ENCODE data around the gene PCYOX1L.

Gene PCYOX1L

DNA sequence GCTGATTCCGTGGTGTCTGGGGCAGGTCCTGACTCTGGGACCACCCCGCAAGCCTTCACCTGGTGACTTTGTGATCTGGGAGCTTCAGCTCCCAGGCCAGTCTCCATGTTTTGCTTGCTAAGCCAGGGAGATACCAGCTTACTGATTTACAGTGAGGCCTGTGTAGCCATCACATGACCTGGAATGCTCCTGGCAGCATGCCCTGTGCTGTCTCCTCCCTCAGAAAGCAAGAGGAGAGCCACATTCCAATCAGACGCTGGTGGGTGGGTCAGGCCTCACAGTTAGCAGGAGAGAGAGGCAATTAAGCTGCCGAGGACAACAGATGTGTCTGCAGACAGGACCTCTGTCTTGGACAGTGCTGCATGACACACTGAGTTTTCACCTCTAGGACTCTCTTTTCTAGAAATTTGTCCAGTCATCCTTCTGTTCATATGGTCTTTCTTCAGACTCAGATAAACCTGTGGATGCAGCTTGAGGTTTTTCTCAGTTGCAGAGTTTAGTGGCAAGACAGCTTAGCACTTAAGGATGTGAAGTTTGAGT is 37.0 kb upstream of the PCYOX1L start:
- no peak overlapping the region for H3K4me3 ChIP-seq (ENCODE audit: low read length)
- no peak for DNase-seq (ENCODE audit: low read depth, low spot score)
- no peaks in the 10 kb centered on the region for H3K9me3 ChIP-seq (ENCODE audit: control insufficient read depth, insufficient read depth, low read length)
- no peak overlapping the region for H3K27ac ChIP-seq (ENCODE audit: low read length)
- no peaks in the 10 kb centered on the region for H3K27me3 ChIP-seq (ENCODE audit: control insufficient read depth, insufficient read depth, low read length)
- no peaks in the 10 kb centered on the region for H3K4me1 ChIP-seq (ENCODE audit: control insufficient read depth, insufficient read depth, low read length)
- H3K36me3 ChIP-seq (ENCODE audit: control insufficient read depth, insufficient read depth, low read length) = no peaks in the 10 kb centered on the region
- no CpG with 5 or more reads among the region's 4 CpGs for WGBS (ENCODE audit: insufficient coverage, insufficient read length)

- no peaks in the 10 kb centered on the region for H3K36me3 ChIP-seq (ENCODE audit: control insufficient read depth, insufficient read depth, low read length)
- H3K27ac ChIP-seq (ENCODE audit: low read length) = no peak overlapping the region
- no peaks in the 10 kb centered on the region for H3K4me1 ChIP-seq (ENCODE audit: control insufficient read depth, insufficient read depth, low read length)
- WGBS (ENCODE audit: insufficient coverage, insufficient read length) = no CpG with 5 or more reads among the region's 12 CpGs
- DNase-seq (ENCODE audit: low read depth, low spot score) = no peak
- no peaks in the 10 kb centered on the region for H3K9me3 ChIP-seq (ENCODE audit: control insufficient read depth, insufficient read depth, low read length)
- no peaks in the 10 kb centered on the region for H3K27me3 ChIP-seq (ENCODE audit: control insufficient read depth, insufficient read depth, low read length)
- H3K4me3 ChIP-seq (ENCODE audit: low read length) = no peak overlapping the region
Measured at GRCh38 chr5:149322518-149322917, 35.3 kb upstream of the PCYOX1L start.

GRCh38 chr5:149323210-149323609 is 34.6 kb upstream of the PCYOX1L start:
- H3K4me1 ChIP-seq (ENCODE audit: control insufficient read depth, insufficient read depth, low read length) = no peaks in the 10 kb centered on the region
- H3K9me3 ChIP-seq (ENCODE audit: control insufficient read depth, insufficient read depth, low read length) = no peaks in the 10 kb centered on the region
- no peak overlapping the region for H3K27ac ChIP-seq (ENCODE audit: low read length)
- H3K27me3 ChIP-seq (ENCODE audit: control insufficient read depth, insufficient read depth, low read length) = no peaks in the 10 kb centered on the region
- no peaks in the 10 kb centered on the region for H3K36me3 ChIP-seq (ENCODE audit: control insufficient read depth, insufficient read depth, low read length)
- H3K4me3 ChIP-seq (ENCODE audit: low read length) = no peak overlapping the region
- DNase-seq (ENCODE audit: low read depth, low spot score) = no peak

- 100% methylated on average over 2 of the region's 2 CpGs for WGBS (ENCODE audit: insufficient coverage, insufficient read length)
- Histone ChIP-seq H3K27me3 (ENCODE audit: control insufficient read depth, insufficient read depth, low read length) (no peaks in the 10 kb centered on the region), H3K4me3 (ENCODE audit: low read length) (no peak overlapping the region), H3K36me3 (ENCODE audit: control insufficient read depth, insufficient read depth, low read length) (no peaks in the 10 kb centered on the region), H3K4me1 (ENCODE audit: control insufficient read depth, insufficient read depth, low read length) (no peaks in the 10 kb centered on the region), H3K9me3 (ENCODE audit: control insufficient read depth, insufficient read depth, low read length) (no peaks in the 10 kb centered on the region), H3K27ac (ENCODE audit: low read length) (no peak overlapping the region)
- DNase-seq (ENCODE audit: low read depth, low spot score) = no peak
Measured at GRCh38 chr5:149323621-149324205, 34.1 kb upstream of the PCYOX1L start.

DNA sequence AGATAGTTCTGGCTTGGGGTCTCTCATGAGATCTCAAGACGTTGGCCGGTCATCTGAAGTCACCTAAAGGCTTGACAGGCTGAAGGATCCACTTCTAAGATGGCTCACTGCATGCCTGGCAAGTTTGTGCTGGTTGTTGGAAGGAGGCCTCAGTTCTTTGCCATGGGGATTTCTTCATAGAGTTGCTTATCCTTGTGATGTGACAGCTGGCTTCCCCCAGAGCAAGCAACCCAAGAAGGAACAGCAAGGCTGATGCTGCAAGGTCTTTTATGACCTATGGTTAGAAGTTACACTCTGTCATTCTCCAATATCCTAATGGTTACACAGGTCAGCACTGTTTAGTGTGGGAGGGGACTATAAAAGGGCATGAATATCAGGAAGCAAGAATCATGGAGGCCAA is 33.2 kb upstream of the PCYOX1L start:
- H3K27ac ChIP-seq (ENCODE audit: low read length) = no peak overlapping the region
- no peaks in the 10 kb centered on the region for H3K36me3 ChIP-seq (ENCODE audit: control insufficient read depth, insufficient read depth, low read length)
- H3K4me3 ChIP-seq (ENCODE audit: low read length) = no peak overlapping the region
- no peaks in the 10 kb centered on the region for H3K27me3 ChIP-seq (ENCODE audit: control insufficient read depth, insufficient read depth, low read length)
- no peaks in the 10 kb centered on the region for H3K9me3 ChIP-seq (ENCODE audit: control insufficient read depth, insufficient read depth, low read length)
- no CpG with 5 or more reads among the region's 2 CpGs for whole genome bisulfite sequencing (ENCODE audit: insufficient coverage, insufficient read length)
- no peak for DNase-seq (ENCODE audit: low read depth, low spot score)
- H3K4me1 ChIP-seq (ENCODE audit: control insufficient read depth, insufficient read depth, low read length) = no peaks in the 10 kb centered on the region

- H3K4me1 ChIP-seq (ENCODE audit: control insufficient read depth, insufficient read depth, low read length) = no peaks in the 10 kb centered on the region
- no peak overlapping the region for H3K4me3 ChIP-seq (ENCODE audit: low read length)
- DNase-seq (ENCODE audit: low read depth, low spot score) = no peak
- no peak overlapping the region for H3K27ac ChIP-seq (ENCODE audit: low read length)
- no peaks in the 10 kb centered on the region for H3K27me3 ChIP-seq (ENCODE audit: control insufficient read depth, insufficient read depth, low read length)
- H3K36me3 ChIP-seq (ENCODE audit: control insufficient read depth, insufficient read depth, low read length) = no peaks in the 10 kb centered on the region
- H3K9me3 ChIP-seq (ENCODE audit: control insufficient read depth, insufficient read depth, low read length) = no peaks in the 10 kb centered on the region
Measured at GRCh38 chr5:149325166-149325735, 32.6 kb upstream of the PCYOX1L start.

- no peak for DNase-seq (ENCODE audit: low read depth, low spot score)
- H3K27ac ChIP-seq (ENCODE audit: low read length) = no peak overlapping the region
- H3K4me1 ChIP-seq (ENCODE audit: control insufficient read depth, insufficient read depth, low read length) = no peaks in the 10 kb centered on the region
- no peaks in the 10 kb centered on the region for H3K27me3 ChIP-seq (ENCODE audit: control insufficient read depth, insufficient read depth, low read length)
- no peaks in the 10 kb centered on the region for H3K9me3 ChIP-seq (ENCODE audit: control insufficient read depth, insufficient read depth, low read length)
- no peaks in the 10 kb centered on the region for H3K36me3 ChIP-seq (ENCODE audit: control insufficient read depth, insufficient read depth, low read length)
- no CpG with 5 or more reads among the region's 5 CpGs for WGBS (ENCODE audit: insufficient coverage, insufficient read length)
- H3K4me3 ChIP-seq (ENCODE audit: low read length) = no peak overlapping the region
Measured at GRCh38 chr5:149325894-149326293, 32.0 kb upstream of the PCYOX1L start.

GRCh38 chr5:149326611-149327010 is 31.2 kb upstream of the PCYOX1L start:
- H3K9me3 ChIP-seq (ENCODE audit: control insufficient read depth, insufficient read depth, low read length) = no peaks in the 10 kb centered on the region
- DNase-seq (ENCODE audit: low read depth, low spot score) = no peak
- no peak overlapping the region for H3K4me3 ChIP-seq (ENCODE audit: low read length)
- H3K4me1 ChIP-seq (ENCODE audit: control insufficient read depth, insufficient read depth, low read length) = no peaks in the 10 kb centered on the region
- no CpG with 5 or more reads among the region's 3 CpGs for WGBS (ENCODE audit: insufficient coverage, insufficient read length)
- H3K27me3 ChIP-seq (ENCODE audit: control insufficient read depth, insufficient read depth, low read length) = no peaks in the 10 kb centered on the region
- H3K27ac ChIP-seq (ENCODE audit: low read length) = no peak overlapping the region
- H3K36me3 ChIP-seq (ENCODE audit: control insufficient read depth, insufficient read depth, low read length) = no peaks in the 10 kb centered on the region

DNA sequence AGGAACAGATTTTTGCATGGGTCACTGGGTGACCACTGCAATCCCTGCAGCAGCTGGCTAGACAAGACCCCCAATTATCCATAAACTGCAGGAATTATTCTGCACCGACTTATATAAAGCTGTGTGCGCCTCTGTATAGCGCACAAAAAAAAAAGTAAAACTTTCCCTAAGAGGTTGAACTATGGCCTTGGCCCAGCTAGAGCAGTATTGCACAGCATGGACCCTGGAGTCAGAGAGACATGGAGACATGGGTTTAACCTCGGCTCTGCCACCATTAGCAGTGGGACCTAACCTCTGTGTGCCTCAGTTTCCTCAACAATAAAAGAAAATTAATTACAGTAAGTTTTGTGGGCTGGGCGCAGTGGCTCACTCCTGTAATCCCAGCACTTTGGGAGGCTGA is 29.7 kb upstream of the PCYOX1L start:
- no peaks in the 10 kb centered on the region for H3K36me3 ChIP-seq (ENCODE audit: control insufficient read depth, insufficient read depth, low read length)
- DNase-seq (ENCODE audit: low read depth, low spot score) = no peak
- H3K27me3 ChIP-seq (ENCODE audit: control insufficient read depth, insufficient read depth, low read length) = no peaks in the 10 kb centered on the region
- WGBS (ENCODE audit: insufficient coverage, insufficient read length) = no CpG with 5 or more reads among the region's 5 CpGs
- H3K4me3 ChIP-seq (ENCODE audit: low read length) = no peak overlapping the region
- no peaks in the 10 kb centered on the region for H3K9me3 ChIP-seq (ENCODE audit: control insufficient read depth, insufficient read depth, low read length)
- no peak overlapping the region for H3K27ac ChIP-seq (ENCODE audit: low read length)
- no peaks in the 10 kb centered on the region for H3K4me1 ChIP-seq (ENCODE audit: control insufficient read depth, insufficient read depth, low read length)

DNA sequence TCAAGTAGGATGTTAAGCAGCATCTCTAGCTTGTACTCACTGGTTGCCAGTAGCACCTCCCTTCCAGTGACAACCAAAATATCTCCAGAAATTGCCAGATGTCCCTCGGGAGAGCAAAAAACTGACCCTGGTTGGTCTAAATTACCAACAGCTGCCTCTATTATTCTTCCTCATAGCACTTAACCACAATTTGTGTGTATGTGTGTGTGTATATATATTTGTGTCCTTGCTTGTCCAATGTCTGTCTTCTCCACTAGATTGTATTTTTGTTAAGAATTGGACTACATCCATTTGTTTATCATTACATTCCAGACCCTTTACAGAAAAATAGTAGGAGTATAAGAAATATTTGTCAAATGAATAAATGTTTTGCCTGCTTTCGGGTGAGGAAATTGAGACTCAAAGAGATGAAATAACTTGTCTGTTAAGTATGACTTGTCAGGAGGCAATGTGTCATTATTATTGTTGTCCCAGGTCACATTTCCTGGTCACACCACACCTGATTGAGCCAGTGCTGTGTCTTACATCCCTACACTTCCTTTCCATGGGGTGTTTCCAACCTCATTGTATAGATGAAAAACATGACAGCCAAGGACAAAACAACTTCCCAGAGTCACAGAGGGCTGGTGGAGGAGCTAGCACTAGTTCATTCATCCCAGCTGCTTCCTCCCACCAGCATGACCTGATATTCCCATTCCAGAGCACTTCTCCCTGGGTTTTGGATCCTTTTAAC is 24.0 kb upstream of the PCYOX1L start:
- Histone ChIP-seq H3K27ac (ENCODE audit: low read length) (no peak overlapping the region), H3K36me3 (ENCODE audit: control insufficient read depth, insufficient read depth, low read length) (no peaks in the 10 kb centered on the region), H3K27me3 (ENCODE audit: control insufficient read depth, insufficient read depth, low read length) (no peaks in the 10 kb centered on the region), H3K9me3 (ENCODE audit: control insufficient read depth, insufficient read depth, low read length) (no peaks in the 10 kb centered on the region), H3K4me1 (ENCODE audit: control insufficient read depth, insufficient read depth, low read length) (no peaks in the 10 kb centered on the region), H3K4me3 (ENCODE audit: low read length) (no peak overlapping the region)
- WGBS (ENCODE audit: insufficient coverage, insufficient read length) = no CpG with 5 or more reads among the region's 2 CpGs
- no peak for DNase-seq (ENCODE audit: low read depth, low spot score)

DNA sequence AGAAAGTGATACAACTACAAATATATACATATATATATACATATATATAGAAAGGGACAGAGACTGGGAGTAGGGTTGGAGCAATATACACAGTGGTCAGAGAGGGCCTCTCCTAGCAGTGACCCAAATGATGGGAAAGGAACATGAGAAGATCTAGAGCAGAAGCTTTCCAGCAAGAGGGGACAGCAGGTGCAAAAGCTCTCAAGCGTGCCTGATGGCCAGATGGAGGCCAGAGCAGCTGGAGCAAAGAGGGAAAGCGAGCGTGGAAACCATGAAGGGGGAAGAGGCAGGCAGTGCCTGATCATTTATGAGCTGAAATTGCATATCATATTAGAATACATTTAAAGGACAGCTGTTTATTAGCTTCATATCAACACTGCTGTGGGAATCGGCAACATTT is 20.1 kb upstream of the PCYOX1L start:
- no peaks in the 10 kb centered on the region for H3K36me3 ChIP-seq (ENCODE audit: control insufficient read depth, insufficient read depth, low read length)
- no peak for DNase-seq (ENCODE audit: low read depth, low spot score)
- WGBS (ENCODE audit: insufficient coverage, insufficient read length) = no CpG with 5 or more reads among the region's 4 CpGs

More for the DNA sequence above, 20.1 kb upstream of the PCYOX1L start:
- no peak overlapping the region for H3K4me3 ChIP-seq (ENCODE audit: low read length)
- no peaks in the 10 kb centered on the region for H3K4me1 ChIP-seq (ENCODE audit: control insufficient read depth, insufficient read depth, low read length)
- H3K27ac ChIP-seq (ENCODE audit: low read length) = no peak overlapping the region
- no peaks in the 10 kb centered on the region for H3K9me3 ChIP-seq (ENCODE audit: control insufficient read depth, insufficient read depth, low read length)
- H3K27me3 ChIP-seq (ENCODE audit: control insufficient read depth, insufficient read depth, low read length) = no peaks in the 10 kb centered on the region
